Vagina (tissue), 2 donors: ENCODE data around the gene PMM2.

ENCODE experiments used
- CTCF ChIP-seq, 3 experiments: fragments of 450-650 bp in 2 of 3; fragments of 200-600 bp in 1 of 3; sonication (generic) in 1 of 3; IDR thresholded peaks; one replicate each; pipeline ENCODE4 v1.5.1; 2017 to 2019; ENCODE audit warnings: antibody characterized with exemption in 3 of 3, mild to moderate bottlenecking in 2 of 3, moderate library complexity in 2 of 3
- POLR2A ChIP-seq, 2 donors: fragments of 450-650 bp; IDR thresholded peaks; one replicate each; pipeline ENCODE4 v1.6.1; 2017; ENCODE audit warnings: antibody characterized with exemption in 2 of 2, mild to moderate bottlenecking in 2 of 2, moderate library complexity in 2 of 2
- POLR2AphosphoS5 ChIP-seq, 2 donors: sonication (generic); formaldehyde crosslinking; IDR thresholded peaks; one replicate each; pipeline ENCODE4 v1.9.0; 2017; ENCODE audit warnings: antibody characterized with exemption in 2 of 2, mild to moderate bottlenecking in 2 of 2, low read depth in 1 of 2; ENCODE audit not compliant: insufficient read depth in 1 of 2

- TF ChIP-seq CTCF (IDR thresholded peaks at IDR 0.05) (no peak), POLR2A (IDR thresholded peaks at IDR 0.05) (no peak), POLR2AphosphoS5 (IDR thresholded peaks at IDR 0.05; ENCODE audit: insufficient read depth in 1 of 2, low read depth in 1 of 2) (no peak)
Observed at GRCh38 chr16:8767176-8767575, 30.5 kb upstream of the PMM2 start.
